Erythroblast (primary cell): ENCODE measurements around the gene C16orf95.

ENCODE experiments used
- GATA1 ChIP-seq: IDR thresholded peaks from 2 replicates; pipeline ENCODE4 v1.6.1; 2011; ENCODE audit warnings: low read depth, mild to moderate bottlenecking, control low read depth, low read length, moderate library complexity
- POLR2A ChIP-seq: IDR thresholded peaks from 2 replicates; pipeline ENCODE4 v1.6.1; 2011; ENCODE audit warnings: mild to moderate bottlenecking, low read length

GRCh38 chr16:87323727-87324410 is 6.7 kb upstream of the C16orf95 start:
- no peak for TF ChIP-seq POLR2A
- TF ChIP-seq GATA1: no peak
